Superior temporal gyrus (tissue), 1 donor: Measurements from ENCODE around the gene RANBP2.
A peak's percentile ranks its signal among the peaks of the same experiment; 100 is the strongest.

Source experiments
- DNase-seq: peaks from one replicate; pipeline ENCODE4 v3.0.0-alpha.2; 2016; ENCODE audit errors: extremely low spot score

The RANBP2 gene

GRCh38 chr2:108776475-108776874 is 57.2 kb downstream of the RANBP2 start:
- DNase-seq, result no peak

GRCh38 chr2:108778857-108779256 is 59.6 kb downstream of the RANBP2 start:
- no peak for DNase-seq

- DNase-seq, result no peak
Measured at GRCh38 chr2:108786008-108786353, 66.7 kb downstream of the RANBP2 start.

GRCh38 chr2:108786354-108787215 is 67.3 kb downstream of the RANBP2 start, which contains the start of gene CCDC138:
Gene CCDC138 (plus strand): TSS chr2:108786771. CDS start chr2:108786823, 52 bp downstream.
- peak; percentile 81 for DNase-seq

GRCh38 chr2:108787216-108787541 is 67.9 kb downstream of the RANBP2 start:
- no peak for DNase-seq

- no peak for DNase-seq
Measured at GRCh38 chr2:108803045-108803736, 83.9 kb downstream of the RANBP2 start.

- no peak for DNase-seq
Measured at GRCh38 chr2:108805032-108805431, 85.8 kb downstream of the RANBP2 start.

GRCh38 chr2:108805782-108806181 is 86.5 kb downstream of the RANBP2 start:
- DNase-seq, result peak; percentile 33

GRCh38 chr2:108806371-108807113 is 87.3 kb downstream of the RANBP2 start:
- no peak for DNase-seq

GRCh38 chr2:108809936-108810335 is 90.7 kb downstream of the RANBP2 start:
- no peak for DNase-seq

GRCh38 chr2:108810993-108811957 is 92.0 kb downstream of the RANBP2 start:
- DNase-seq, result no peak

GRCh38 chr2:108813732-108814131 is 94.5 kb downstream of the RANBP2 start:
- DNase-seq, result no peak

- DNase-seq, result no peak
Measured at GRCh38 chr2:108820482-108820881, 101.2 kb downstream of the RANBP2 start.

- no peak for DNase-seq
Measured at GRCh38 chr2:108823286-108823685, 104.0 kb downstream of the RANBP2 start.

- DNase-seq, result no peak
Measured at GRCh38 chr2:108824316-108825070, 105.2 kb downstream of the RANBP2 start.

GRCh38 chr2:108825254-108825653 is 106.0 kb downstream of the RANBP2 start:
- DNase-seq, result no peak

- DNase-seq, result no peak
Measured at GRCh38 chr2:108825736-108826135, 106.5 kb downstream of the RANBP2 start.

GRCh38 chr2:108829578-108830310 is 110.5 kb downstream of the RANBP2 start:
- no peak for DNase-seq

GRCh38 chr2:108833219-108833618 is 113.9 kb downstream of the RANBP2 start:
- DNase-seq, result no peak

GRCh38 chr2:108834620-108835019 is 115.3 kb downstream of the RANBP2 start:
- no peak for DNase-seq
